Liver (tissue), 9 donors: ENCODE data around the gene ACOT8. TPM values are rescaled to one million over a fixed set of nuclear protein-coding genes. Genes with fewer than 3 reads are reported as not detected.

ENCODE experiments used
- DNase-seq: peaks from one replicate; pipeline ENCODE4 v3.0.0-alpha.2; 2017; ENCODE audit warnings: low spot score
- H3K27ac ChIP-seq, 2 donors: one replicate each; pipeline ENCODE4 v1.7.0; 2013; ENCODE audit warnings: inconsistent platforms in 2 of 2, low read length in 2 of 2, control low read depth in 1 of 2, low read depth in 1 of 2, mild to moderate bottlenecking in 1 of 2
- H3K27me3 ChIP-seq, 4 donors: one replicate each; pipeline versions ENCODE4 v1.6.1 to v1.7.0; 2013; ENCODE audit warnings: low read length in 3 of 4, inconsistent platforms in 1 of 4, mild to moderate bottlenecking in 1 of 4, moderate library complexity in 1 of 4; ENCODE audit not compliant: control insufficient read depth in 4 of 4, insufficient read depth in 4 of 4
- H3K36me3 ChIP-seq, 4 donors: one replicate each; pipeline versions ENCODE4 v1.6.1 to v1.7.0; 2013; ENCODE audit warnings: low read length in 3 of 4, mild to moderate bottlenecking in 3 of 4, low read depth in 1 of 4, moderate library complexity in 1 of 4; ENCODE audit not compliant: control insufficient read depth in 4 of 4, insufficient read depth in 3 of 4
- H3K4me1 ChIP-seq, 4 donors: one replicate each; pipeline versions ENCODE4 v1.6.1 to v1.7.0; 2013; ENCODE audit warnings: low read length in 3 of 4, mild to moderate bottlenecking in 3 of 4, moderate library complexity in 1 of 4; ENCODE audit not compliant: control insufficient read depth in 4 of 4, insufficient read depth in 4 of 4
- H3K4me3 ChIP-seq, 3 donors: one replicate each; pipeline versions ENCODE4 v1.6.1 to v1.7.0; 2013; ENCODE audit warnings: low read length in 3 of 3, control low read depth in 1 of 3, low read depth in 1 of 3, mild to moderate bottlenecking in 1 of 3
- H3K9ac ChIP-seq, 2 donors: one replicate each; pipeline ENCODE4 v1.7.0; 2013; ENCODE audit warnings: low read length in 2 of 2, mild to moderate bottlenecking in 2 of 2, moderate library complexity in 2 of 2, control low read depth in 1 of 2, low read depth in 1 of 2
- H3K9me3 ChIP-seq, 4 donors: one replicate each; pipeline versions ENCODE4 v1.6.1 to v1.7.0; 2013; ENCODE audit warnings: low read length in 3 of 4; ENCODE audit not compliant: control insufficient read depth in 4 of 4
- EGR1 ChIP-seq, 2 donors: IDR thresholded peaks; 2 replicates each; pipeline ENCODE4 v1.6.1; 2016 to 2018; ENCODE audit warnings: antibody characterized with exemption in 2 of 2, low read depth in 2 of 2
- FOXA1 ChIP-seq: IDR thresholded peaks from 2 replicates; pipeline ENCODE4 v1.6.1; 2016; ENCODE audit warnings: antibody characterized with exemption
- FOXA2 ChIP-seq: IDR thresholded peaks from 2 replicates; pipeline ENCODE4 v1.6.1; 2016; ENCODE audit warnings: antibody characterized with exemption
- GABPA ChIP-seq, 2 donors: IDR thresholded peaks in 1 of 2; conservative IDR thresholded peaks in 1 of 2; 2 replicates each; pipeline ENCODE4 v1.6.1; 2016; ENCODE audit warnings: antibody characterized with exemption in 2 of 2, mild to moderate bottlenecking in 1 of 2, moderate library complexity in 1 of 2
- HNF4A ChIP-seq, 2 donors: conservative IDR thresholded peaks; 2 replicates each; pipeline ENCODE4 v1.6.1; 2016; ENCODE audit warnings: antibody characterized with exemption in 2 of 2, mild to moderate bottlenecking in 2 of 2
- HNF4G ChIP-seq: IDR thresholded peaks from 2 replicates; pipeline ENCODE4 v1.6.1; 2016; ENCODE audit warnings: antibody characterized with exemption
- JUND ChIP-seq, 2 donors: IDR thresholded peaks; 2 replicates each; pipeline ENCODE4 v1.6.1; 2016; ENCODE audit warnings: antibody characterized with exemption in 2 of 2
- NR2F2 ChIP-seq: IDR thresholded peaks from 2 replicates; pipeline ENCODE4 v1.6.1; 2016; ENCODE audit warnings: antibody characterized with exemption
- RAD21 ChIP-seq, 2 donors: IDR thresholded peaks; 2 replicates each; pipeline ENCODE4 v1.6.1; 2016; ENCODE audit warnings: antibody characterized with exemption in 2 of 2, mild to moderate bottlenecking in 2 of 2
- RXRA ChIP-seq, 2 donors: IDR thresholded peaks; 2 replicates each; pipeline ENCODE4 v1.6.1; 2017 to 2018; ENCODE audit warnings: antibody characterized with exemption in 2 of 2, mild to moderate bottlenecking in 1 of 2
- SP1 ChIP-seq: IDR thresholded peaks from 2 replicates; pipeline ENCODE4 v1.6.1; 2018; ENCODE audit warnings: antibody characterized with exemption, mild to moderate bottlenecking
- TAF1 ChIP-seq: conservative IDR thresholded peaks from 2 replicates; pipeline ENCODE4 v1.6.1; 2016; ENCODE audit warnings: antibody characterized with exemption, mild to moderate bottlenecking
- YY1 ChIP-seq: IDR thresholded peaks from 2 replicates; pipeline ENCODE4 v1.6.1; 2016; ENCODE audit warnings: antibody characterized with exemption, mild to moderate bottlenecking
- WGBS: extraction: QIAGEN DNeasy Blood & Tissue Kit; methylation state at CpG from one replicate; pipeline ENCODE4 v1.1.7; 2013; 5-methylcytosine and 5-hydroxymethylcytosine counted together
- polyA plus RNA-seq, 2 donors: library from polyadenylated mRNA; stranded (reverse) in 1 of 2; unstranded in 1 of 2; fragments of 200-250 nt in 1 of 2; fragments of >200 nt in 1 of 2; fragmentation: Nextera tagmentation in 1 of 2; extraction: Ambion mirVana in 1 of 2; gene quantifications; one replicate each; pipeline versions ENCODE4 v1.2.1 to v1.2.3, GENCODE V29; 2013 to 2015
- total RNA-seq, 2 donors: library from RNA; depleted of rRNA; stranded (reverse); fragments of >200 nt; gene quantifications; one replicate each; pipeline ENCODE4 v1.2.3, GENCODE V29; 2014
- TF ChIP-seq, protein P1 (sequence below): IDR thresholded peaks from 2 replicates; pipeline ENCODE4 v1.6.1; 2016; ENCODE audit warnings: antibody characterized with exemption
- TF ChIP-seq, protein P2 (sequence below): IDR thresholded peaks from 2 replicates; pipeline ENCODE4 v1.6.1; 2016; ENCODE audit warnings: antibody characterized with exemption
- TF ChIP-seq, protein P3 (sequence below): fragments of 150-350 bp; IDR thresholded peaks from 2 replicates; pipeline ENCODE4 v1.5.1; 2017; ENCODE audit warnings: improper control_type of control experiment, low read depth, low read length; ENCODE audit not compliant: missing input control
- TF ChIP-seq, protein P4 (sequence below): IDR thresholded peaks from 2 replicates; pipeline ENCODE4 v1.6.1; 2016; ENCODE audit warnings: antibody characterized with exemption, mild to moderate bottlenecking
- TF ChIP-seq, protein P5 (sequence below): IDR thresholded peaks from 2 replicates; pipeline ENCODE4 v1.6.1; 2016; ENCODE audit warnings: antibody characterized with exemption
- donor health status: healthy.
- donor health status: healthy.
- donor health status: healthy.
- donor health status: healthy.
- donor health status: healthy.

The ACOT8 gene
- total and polyA plus RNA-seq, 4 donors = 24.4 to 27.1 (median 24.5) TPM

DNA sequence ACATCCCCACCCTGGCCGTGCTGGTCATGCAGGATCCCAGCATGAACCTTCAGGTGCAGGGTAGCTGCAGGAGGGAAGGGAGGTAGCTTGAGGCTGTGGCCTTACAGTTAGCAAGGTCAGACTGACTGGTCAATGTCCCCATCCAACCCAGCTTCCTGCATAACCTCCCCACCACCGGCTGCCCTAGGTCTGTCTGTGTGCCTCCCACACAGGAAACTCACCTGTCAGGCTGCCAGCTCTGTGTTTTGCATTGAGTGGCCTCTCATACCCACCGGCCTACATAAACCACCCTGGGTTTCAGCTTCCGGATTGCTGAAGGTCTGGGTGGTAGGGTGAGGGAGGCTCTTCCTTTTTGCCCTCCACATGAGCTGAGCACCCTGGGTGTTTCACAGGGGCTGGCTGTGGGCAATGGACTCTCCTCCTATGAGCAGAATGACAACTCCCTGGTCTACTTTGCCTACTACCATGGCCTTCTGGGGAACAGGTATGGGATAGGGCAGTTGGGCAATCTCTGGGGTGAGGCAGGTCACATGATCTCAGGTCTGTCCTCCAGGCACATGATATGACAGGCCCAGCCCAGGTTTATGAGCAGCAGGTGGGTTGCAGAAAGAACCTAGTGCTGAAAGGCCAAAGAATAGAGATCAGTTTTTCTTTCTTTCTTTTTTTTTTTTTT is 35.8 kb upstream of the ACOT8 start:
- no peak overlapping the region for H3K9ac ChIP-seq
- no peak for DNase-seq
- no peak overlapping the region for H3K27ac ChIP-seq
- no peak for TF ChIP-seq FOXA2
- TF ChIP-seq RAD21 (IDR thresholded peaks at IDR 0.05) = no peak
- TF ChIP-seq, protein P1, sequence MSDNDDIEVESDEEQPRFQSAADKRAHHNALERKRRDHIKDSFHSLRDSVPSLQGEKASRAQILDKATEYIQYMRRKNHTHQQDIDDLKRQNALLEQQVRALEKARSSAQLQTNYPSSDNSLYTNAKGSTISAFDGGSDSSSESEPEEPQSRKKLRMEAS = no peak
- TF ChIP-seq HNF4A (conservative IDR thresholded peaks at IDR 0.05) = no peak
- TF ChIP-seq, protein P2, sequence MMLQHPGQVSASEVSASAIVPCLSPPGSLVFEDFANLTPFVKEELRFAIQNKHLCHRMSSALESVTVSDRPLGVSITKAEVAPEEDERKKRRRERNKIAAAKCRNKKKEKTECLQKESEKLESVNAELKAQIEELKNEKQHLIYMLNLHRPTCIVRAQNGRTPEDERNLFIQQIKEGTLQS = no peak
- no peak for TF ChIP-seq GABPA (IDR thresholded peaks at IDR 0.05 in 1 of 2, conservative IDR thresholded peaks at IDR 0.05 in 1 of 2)
- TF ChIP-seq, protein P3, sequence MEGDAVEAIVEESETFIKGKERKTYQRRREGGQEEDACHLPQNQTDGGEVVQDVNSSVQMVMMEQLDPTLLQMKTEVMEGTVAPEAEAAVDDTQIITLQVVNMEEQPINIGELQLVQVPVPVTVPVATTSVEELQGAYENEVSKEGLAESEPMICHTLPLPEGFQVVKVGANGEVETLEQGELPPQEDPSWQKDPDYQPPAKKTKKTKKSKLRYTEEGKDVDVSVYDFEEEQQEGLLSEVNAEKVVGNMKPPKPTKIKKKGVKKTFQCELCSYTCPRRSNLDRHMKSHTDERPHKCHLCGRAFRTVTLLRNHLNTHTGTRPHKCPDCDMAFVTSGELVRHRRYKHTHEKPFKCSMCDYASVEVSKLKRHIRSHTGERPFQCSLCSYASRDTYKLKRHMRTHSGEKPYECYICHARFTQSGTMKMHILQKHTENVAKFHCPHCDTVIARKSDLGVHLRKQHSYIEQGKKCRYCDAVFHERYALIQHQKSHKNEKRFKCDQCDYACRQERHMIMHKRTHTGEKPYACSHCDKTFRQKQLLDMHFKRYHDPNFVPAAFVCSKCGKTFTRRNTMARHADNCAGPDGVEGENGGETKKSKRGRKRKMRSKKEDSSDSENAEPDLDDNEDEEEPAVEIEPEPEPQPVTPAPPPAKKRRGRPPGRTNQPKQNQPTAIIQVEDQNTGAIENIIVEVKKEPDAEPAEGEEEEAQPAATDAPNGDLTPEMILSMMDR = no peak
- no peak for TF ChIP-seq YY1
- no peak for TF ChIP-seq NR2F2
- TF ChIP-seq, protein P4, sequence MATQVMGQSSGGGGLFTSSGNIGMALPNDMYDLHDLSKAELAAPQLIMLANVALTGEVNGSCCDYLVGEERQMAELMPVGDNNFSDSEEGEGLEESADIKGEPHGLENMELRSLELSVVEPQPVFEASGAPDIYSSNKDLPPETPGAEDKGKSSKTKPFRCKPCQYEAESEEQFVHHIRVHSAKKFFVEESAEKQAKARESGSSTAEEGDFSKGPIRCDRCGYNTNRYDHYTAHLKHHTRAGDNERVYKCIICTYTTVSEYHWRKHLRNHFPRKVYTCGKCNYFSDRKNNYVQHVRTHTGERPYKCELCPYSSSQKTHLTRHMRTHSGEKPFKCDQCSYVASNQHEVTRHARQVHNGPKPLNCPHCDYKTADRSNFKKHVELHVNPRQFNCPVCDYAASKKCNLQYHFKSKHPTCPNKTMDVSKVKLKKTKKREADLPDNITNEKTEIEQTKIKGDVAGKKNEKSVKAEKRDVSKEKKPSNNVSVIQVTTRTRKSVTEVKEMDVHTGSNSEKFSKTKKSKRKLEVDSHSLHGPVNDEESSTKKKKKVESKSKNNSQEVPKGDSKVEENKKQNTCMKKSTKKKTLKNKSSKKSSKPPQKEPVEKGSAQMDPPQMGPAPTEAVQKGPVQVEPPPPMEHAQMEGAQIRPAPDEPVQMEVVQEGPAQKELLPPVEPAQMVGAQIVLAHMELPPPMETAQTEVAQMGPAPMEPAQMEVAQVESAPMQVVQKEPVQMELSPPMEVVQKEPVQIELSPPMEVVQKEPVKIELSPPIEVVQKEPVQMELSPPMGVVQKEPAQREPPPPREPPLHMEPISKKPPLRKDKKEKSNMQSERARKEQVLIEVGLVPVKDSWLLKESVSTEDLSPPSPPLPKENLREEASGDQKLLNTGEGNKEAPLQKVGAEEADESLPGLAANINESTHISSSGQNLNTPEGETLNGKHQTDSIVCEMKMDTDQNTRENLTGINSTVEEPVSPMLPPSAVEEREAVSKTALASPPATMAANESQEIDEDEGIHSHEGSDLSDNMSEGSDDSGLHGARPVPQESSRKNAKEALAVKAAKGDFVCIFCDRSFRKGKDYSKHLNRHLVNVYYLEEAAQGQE = no peak
- no peak for TF ChIP-seq TAF1
- TF ChIP-seq RXRA (IDR thresholded peaks at IDR 0.05) = no peak
- no peak for TF ChIP-seq SP1
- TF ChIP-seq FOXA1 = no peak
- TF ChIP-seq HNF4G = no peak
- TF ChIP-seq, protein P5, sequence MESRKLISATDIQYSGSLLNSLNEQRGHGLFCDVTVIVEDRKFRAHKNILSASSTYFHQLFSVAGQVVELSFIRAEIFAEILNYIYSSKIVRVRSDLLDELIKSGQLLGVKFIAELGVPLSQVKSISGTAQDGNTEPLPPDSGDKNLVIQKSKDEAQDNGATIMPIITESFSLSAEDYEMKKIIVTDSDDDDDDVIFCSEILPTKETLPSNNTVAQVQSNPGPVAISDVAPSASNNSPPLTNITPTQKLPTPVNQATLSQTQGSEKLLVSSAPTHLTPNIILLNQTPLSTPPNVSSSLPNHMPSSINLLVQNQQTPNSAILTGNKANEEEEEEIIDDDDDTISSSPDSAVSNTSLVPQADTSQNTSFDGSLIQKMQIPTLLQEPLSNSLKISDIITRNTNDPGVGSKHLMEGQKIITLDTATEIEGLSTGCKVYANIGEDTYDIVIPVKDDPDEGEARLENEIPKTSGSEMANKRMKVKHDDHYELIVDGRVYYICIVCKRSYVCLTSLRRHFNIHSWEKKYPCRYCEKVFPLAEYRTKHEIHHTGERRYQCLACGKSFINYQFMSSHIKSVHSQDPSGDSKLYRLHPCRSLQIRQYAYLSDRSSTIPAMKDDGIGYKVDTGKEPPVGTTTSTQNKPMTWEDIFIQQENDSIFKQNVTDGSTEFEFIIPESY = no peak
- no peak for TF ChIP-seq EGR1 (IDR thresholded peaks at IDR 0.05; ENCODE audit: low read depth in 2 of 2)
- no peak for TF ChIP-seq JUND (IDR thresholded peaks at IDR 0.05)
- 62% methylated on average over 4 of the region's 4 CpGs for WGBS
- no peaks in the 10 kb centered on the region for H3K9me3 ChIP-seq
- no peaks in the 10 kb centered on the region for H3K27me3 ChIP-seq
- H3K4me1 ChIP-seq = peaks cover 2 to 48% (median 39%) of the 10 kb centered on the region in 4 donors
- peaks cover 12 to 41% (median 19%) of the 10 kb centered on the region in 4 donors for H3K36me3 ChIP-seq
- H3K4me3 ChIP-seq = no peak overlapping the region
